Prostate gland (tissue), 2 donors: Measurements from ENCODE around the gene LAPTM4A. TPM values are rescaled to one million over a fixed set of nuclear protein-coding genes. Genes with fewer than 3 reads are reported as not detected.

Experiments used
- DNase-seq: peaks from one replicate; pipeline ENCODE4 v3.0.0-alpha.2; 2019; ENCODE audit warnings: low spot score
- H3K27ac ChIP-seq, 2 donors: fragments of 200-600 bp; sonication (generic); 2 replicates each; pipeline ENCODE4 v1.5.1; 2017 to 2019
- H3K27me3 ChIP-seq: fragments of 200-600 bp; sonication (generic); replicated peaks from 2 replicates; pipeline ENCODE4 v1.5.1; 2019; ENCODE audit not compliant: insufficient read depth
- H3K36me3 ChIP-seq, 2 donors: fragments of 200-600 bp; sonication (generic); 1 replicate in 1 of 2; 2 replicates in 1 of 2; pipeline versions ENCODE4 v1.5.1 to v1.8.1; 2017 to 2019
- H3K4me1 ChIP-seq: fragments of 200-600 bp; sonication (generic); replicated peaks from 2 replicates; pipeline ENCODE4 v1.5.1; 2019
- H3K4me3 ChIP-seq, 2 donors: fragments of 200-600 bp; sonication (generic); 2 replicates each; pipeline ENCODE4 v1.5.1; 2017 to 2019
- H3K9me3 ChIP-seq: fragments of 200-600 bp; sonication (generic); 2 replicates; pipeline ENCODE4 v1.5.1; 2017
- POLR2A ChIP-seq: fragments of 450-650 bp; IDR thresholded peaks from one replicate; pipeline ENCODE4 v1.6.1; 2016; ENCODE audit warnings: antibody characterized with exemption, mild to moderate bottlenecking
- POLR2AphosphoS5 ChIP-seq: sonication (generic); formaldehyde crosslinking; IDR thresholded peaks from one replicate; pipeline ENCODE4 v1.6.1; 2017; ENCODE audit warnings: antibody characterized with exemption
- WGBS: methylation state at CpG from one replicate; pipeline ENCODE4 v1.1.5; 2018; 5-methylcytosine and 5-hydroxymethylcytosine counted together
- intact Hi-C: fragments of 100-400 bp; cut with DNase I; formaldehyde crosslinking; loops from one replicate; pipeline ENCODE4 v1.14.2; 2022
- total RNA-seq, 2 donors: library from RNA; depleted of rRNA; stranded (reverse); fragments of >200 nt; gene quantifications; one replicate each; pipeline ENCODE4 v1.1.0, GENCODE V29; 2016
- TF ChIP-seq, protein P1 (sequence below), 4 experiments: fragments of 200-600 bp in 2 of 4; fragments of 450-650 bp in 2 of 4; sonication (generic) in 2 of 4; IDR thresholded peaks; 1 replicate in 3 of 4; 2 replicates in 1 of 4; pipeline ENCODE4 v1.5.1; 2016 to 2019; ENCODE audit warnings: antibody characterized with exemption in 4 of 4, mild to moderate bottlenecking in 2 of 4, moderate library complexity in 2 of 4

Gene LAPTM4A
- total RNA-seq: 100 to 1,000 TPM; 142 to 340 TPM

GRCh38 chr2:20051532-20052228 is at the start of gene LAPTM4A:
Gene LAPTM4A, minus strand, starts transcription at chr2:20051628. Its CDS starts 108 bp downstream, at chr2:20051520.
- Histone ChIP-seq H3K27ac (peak within 1 kb of the TSS; percentile 94 to 98), H3K4me1 (no peaks in the 10 kb centered on the region), H3K9me3 (no peaks in the 10 kb centered on the region), H3K4me3 (peak within 1 kb of the TSS; percentile 87 to 89), H3K27me3 (no peaks in the 10 kb centered on the region), H3K36me3 (no peaks in the 10 kb centered on the region)
- under 1% methylated on average over 32 of the region's 45 CpGs for WGBS
- intact Hi-C loops: loop anchor here (5.0 kb wide), 1 partner anchor 39 kb away; the partner anchor contains the start of gene MATN3
- peak; percentile 99 for DNase-seq
- TF ChIP-seq POLR2AphosphoS5 (peak; percentile 90), POLR2A (peak; percentile 95)
- TF ChIP-seq, protein P1, sequence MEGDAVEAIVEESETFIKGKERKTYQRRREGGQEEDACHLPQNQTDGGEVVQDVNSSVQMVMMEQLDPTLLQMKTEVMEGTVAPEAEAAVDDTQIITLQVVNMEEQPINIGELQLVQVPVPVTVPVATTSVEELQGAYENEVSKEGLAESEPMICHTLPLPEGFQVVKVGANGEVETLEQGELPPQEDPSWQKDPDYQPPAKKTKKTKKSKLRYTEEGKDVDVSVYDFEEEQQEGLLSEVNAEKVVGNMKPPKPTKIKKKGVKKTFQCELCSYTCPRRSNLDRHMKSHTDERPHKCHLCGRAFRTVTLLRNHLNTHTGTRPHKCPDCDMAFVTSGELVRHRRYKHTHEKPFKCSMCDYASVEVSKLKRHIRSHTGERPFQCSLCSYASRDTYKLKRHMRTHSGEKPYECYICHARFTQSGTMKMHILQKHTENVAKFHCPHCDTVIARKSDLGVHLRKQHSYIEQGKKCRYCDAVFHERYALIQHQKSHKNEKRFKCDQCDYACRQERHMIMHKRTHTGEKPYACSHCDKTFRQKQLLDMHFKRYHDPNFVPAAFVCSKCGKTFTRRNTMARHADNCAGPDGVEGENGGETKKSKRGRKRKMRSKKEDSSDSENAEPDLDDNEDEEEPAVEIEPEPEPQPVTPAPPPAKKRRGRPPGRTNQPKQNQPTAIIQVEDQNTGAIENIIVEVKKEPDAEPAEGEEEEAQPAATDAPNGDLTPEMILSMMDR (IDR thresholded peaks at IDR 0.05): peak in 2 of 4 experiments; percentile 38 to 59

DNA sequence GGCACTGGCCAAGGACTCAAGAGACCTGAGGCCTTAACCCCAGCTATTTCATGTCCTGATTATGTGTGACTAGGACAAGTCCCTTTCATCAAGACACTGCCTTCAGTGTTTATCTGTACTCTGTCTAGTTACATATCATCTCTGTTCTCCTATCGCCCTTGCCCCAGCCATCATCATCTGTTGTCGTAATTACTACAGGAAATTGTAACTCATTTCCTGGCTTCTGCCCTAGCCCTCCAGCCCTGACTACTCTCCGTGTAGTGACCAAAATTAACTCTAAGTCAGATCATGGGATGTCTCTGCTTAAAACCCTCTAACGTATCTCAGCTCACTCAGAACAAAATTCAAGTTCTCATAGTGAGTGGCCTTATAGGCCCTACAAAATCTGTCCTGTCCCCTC is 49.3 kb upstream of the LAPTM4A start:
- H3K36me3 ChIP-seq: no peaks in the 10 kb centered on the region
- intact Hi-C loops: no loop called here
- WGBS: 85% methylated on average over 4 of the region's 4 CpGs
- no peaks in the 10 kb centered on the region for H3K9me3 ChIP-seq
- no peak overlapping the region for H3K4me3 ChIP-seq
- no peak for DNase-seq
- no peaks in the 10 kb centered on the region for H3K4me1 ChIP-seq
- H3K27ac ChIP-seq: no peak overlapping the region
- H3K27me3 ChIP-seq: no peaks in the 10 kb centered on the region
- TF ChIP-seq, protein P1 (IDR thresholded peaks at IDR 0.05): no peak
- no peak for TF ChIP-seq POLR2AphosphoS5
- no peak for TF ChIP-seq POLR2A

DNA sequence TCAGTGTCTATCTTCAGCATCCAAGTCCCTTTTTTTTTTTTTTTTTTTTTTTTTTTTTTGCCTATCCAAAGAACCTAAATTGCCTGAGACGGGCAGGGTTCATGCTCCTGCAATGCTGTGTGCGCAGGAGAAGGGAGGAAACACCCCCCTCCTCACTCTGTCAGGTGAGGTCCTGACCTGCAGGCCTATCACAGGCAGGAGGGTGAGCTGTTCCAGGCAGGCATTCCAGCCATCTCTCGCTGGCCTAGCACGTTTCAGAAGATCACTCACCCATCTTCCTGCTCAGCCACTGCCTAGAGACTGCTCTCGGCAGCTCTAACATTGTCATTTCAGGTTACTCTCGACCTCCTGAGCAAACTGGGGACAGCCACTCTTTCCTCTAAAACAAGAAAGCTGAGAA is 48.4 kb upstream of the LAPTM4A start:
- Histone ChIP-seq H3K9me3 (no peaks in the 10 kb centered on the region), H3K4me3 (no peak overlapping the region), H3K36me3 (no peaks in the 10 kb centered on the region), H3K27ac (no peak overlapping the region), H3K27me3 (no peaks in the 10 kb centered on the region), H3K4me1 (no peaks in the 10 kb centered on the region)
- WGBS: 81% methylated on average over 6 of the region's 6 CpGs
- TF ChIP-seq POLR2A (no peak), POLR2AphosphoS5 (no peak)
- TF ChIP-seq, protein P1 (IDR thresholded peaks at IDR 0.05): no peak
- no peak for DNase-seq
- intact Hi-C loops: loop anchor here (2.0 kb wide), 1 partner anchor 145 kb away; no protein-coding TSS in a partner anchor

DNA sequence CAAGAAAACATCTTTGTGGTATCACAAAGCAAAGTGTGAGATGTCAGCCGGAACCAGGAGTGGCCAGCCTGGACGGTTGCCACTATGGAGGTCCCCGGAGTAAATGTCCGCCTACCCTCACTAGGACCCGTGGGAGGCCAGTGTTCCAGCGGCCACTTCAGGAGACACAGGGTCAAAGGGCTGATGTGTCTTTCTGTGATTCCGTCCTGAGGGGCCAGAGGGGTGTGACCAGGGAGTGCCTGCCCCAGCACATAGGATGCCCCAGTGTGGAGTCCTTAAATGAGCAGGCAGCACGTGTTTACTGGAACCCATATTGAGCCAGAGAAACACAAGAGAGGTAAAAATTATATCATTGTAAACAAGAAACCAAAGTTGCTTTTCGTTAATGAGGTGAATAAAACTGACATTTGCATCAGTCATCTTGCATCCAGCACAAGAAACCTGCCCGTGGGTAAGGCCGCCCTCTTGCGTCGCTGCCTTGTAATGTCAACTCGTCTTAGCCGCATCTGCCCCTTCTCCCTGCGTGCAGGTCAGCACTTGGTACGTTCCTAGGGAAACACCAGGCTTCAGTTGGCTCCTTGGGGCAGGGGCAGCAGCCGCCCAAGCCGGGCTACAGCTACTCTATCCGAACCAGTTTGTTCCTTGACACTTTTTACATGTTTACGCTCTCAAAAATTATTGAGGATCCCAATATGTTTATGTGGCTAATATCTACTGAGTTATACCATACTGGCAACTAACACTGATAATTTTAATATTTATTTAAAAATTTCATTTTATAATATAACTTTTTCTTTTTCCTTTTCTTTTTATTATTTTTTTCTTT is 46.7 kb upstream of the LAPTM4A start:
- Histone ChIP-seq H3K27me3 (no peaks in the 10 kb centered on the region), H3K4me3 (no peak overlapping the region), H3K4me1 (no peaks in the 10 kb centered on the region), H3K36me3 (no peaks in the 10 kb centered on the region), H3K27ac (no peak overlapping the region), H3K9me3 (no peaks in the 10 kb centered on the region)
- DNase-seq: peak; percentile 69
- intact Hi-C loops: loop anchor here (2.0 kb wide), 1 partner anchor 143 kb away; no protein-coding TSS in a partner anchor
- TF ChIP-seq POLR2AphosphoS5 (no peak), POLR2A (no peak)
- TF ChIP-seq, protein P1 (IDR thresholded peaks at IDR 0.05): peak; percentile 32 to 88 (median 72)
- 21% methylated on average over 21 of the region's 21 CpGs for WGBS
